ENCODE results near the gene ASCC3. TPM values are rescaled to one million over a fixed set of nuclear protein-coding genes. Genes with fewer than 3 reads are reported as not detected.

Gene ASCC3
- total RNA-seq, 1 donor from 2014 or later, result 12.7 TPM

DNA sequence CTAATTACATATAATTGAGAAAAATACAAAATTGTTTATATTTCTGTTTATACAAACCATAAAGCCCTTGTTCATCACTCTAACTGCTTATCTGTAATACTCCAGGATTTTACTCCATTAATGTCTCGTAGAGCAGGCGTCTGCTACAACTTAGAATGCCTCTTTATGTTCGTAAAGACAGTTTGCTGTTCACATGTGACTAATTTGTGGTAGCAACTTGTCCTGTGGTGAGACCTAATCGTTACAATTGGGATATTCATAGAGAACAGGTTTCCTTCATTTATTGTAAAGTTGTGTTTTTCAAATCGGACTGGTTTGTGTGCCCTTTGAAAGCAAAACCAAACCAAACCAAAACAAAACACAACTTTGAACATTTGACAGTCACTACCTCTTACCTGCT is 149.7 kb downstream of the ASCC3 start:
- Histone ChIP-seq H3K27ac (no peak overlapping the region), H3K36me3 (no peaks in the 10 kb centered on the region), H3K27me3 (no peaks in the 10 kb centered on the region), H3K4me3 (no peak overlapping the region), H3K4me1 (peaks cover 0 to 4% of the 10 kb centered on the region in 2 donors), H3K9me3 (no peaks in the 10 kb centered on the region)
- intact Hi-C loops (cut with DNase I), result no loop called here
- DNase-seq (ENCODE audit: low spot score in 2 of 2), result no peak
- TF ChIP-seq, protein P1, sequence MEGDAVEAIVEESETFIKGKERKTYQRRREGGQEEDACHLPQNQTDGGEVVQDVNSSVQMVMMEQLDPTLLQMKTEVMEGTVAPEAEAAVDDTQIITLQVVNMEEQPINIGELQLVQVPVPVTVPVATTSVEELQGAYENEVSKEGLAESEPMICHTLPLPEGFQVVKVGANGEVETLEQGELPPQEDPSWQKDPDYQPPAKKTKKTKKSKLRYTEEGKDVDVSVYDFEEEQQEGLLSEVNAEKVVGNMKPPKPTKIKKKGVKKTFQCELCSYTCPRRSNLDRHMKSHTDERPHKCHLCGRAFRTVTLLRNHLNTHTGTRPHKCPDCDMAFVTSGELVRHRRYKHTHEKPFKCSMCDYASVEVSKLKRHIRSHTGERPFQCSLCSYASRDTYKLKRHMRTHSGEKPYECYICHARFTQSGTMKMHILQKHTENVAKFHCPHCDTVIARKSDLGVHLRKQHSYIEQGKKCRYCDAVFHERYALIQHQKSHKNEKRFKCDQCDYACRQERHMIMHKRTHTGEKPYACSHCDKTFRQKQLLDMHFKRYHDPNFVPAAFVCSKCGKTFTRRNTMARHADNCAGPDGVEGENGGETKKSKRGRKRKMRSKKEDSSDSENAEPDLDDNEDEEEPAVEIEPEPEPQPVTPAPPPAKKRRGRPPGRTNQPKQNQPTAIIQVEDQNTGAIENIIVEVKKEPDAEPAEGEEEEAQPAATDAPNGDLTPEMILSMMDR (IDR thresholded peaks at IDR 0.05), result no peak

DNA sequence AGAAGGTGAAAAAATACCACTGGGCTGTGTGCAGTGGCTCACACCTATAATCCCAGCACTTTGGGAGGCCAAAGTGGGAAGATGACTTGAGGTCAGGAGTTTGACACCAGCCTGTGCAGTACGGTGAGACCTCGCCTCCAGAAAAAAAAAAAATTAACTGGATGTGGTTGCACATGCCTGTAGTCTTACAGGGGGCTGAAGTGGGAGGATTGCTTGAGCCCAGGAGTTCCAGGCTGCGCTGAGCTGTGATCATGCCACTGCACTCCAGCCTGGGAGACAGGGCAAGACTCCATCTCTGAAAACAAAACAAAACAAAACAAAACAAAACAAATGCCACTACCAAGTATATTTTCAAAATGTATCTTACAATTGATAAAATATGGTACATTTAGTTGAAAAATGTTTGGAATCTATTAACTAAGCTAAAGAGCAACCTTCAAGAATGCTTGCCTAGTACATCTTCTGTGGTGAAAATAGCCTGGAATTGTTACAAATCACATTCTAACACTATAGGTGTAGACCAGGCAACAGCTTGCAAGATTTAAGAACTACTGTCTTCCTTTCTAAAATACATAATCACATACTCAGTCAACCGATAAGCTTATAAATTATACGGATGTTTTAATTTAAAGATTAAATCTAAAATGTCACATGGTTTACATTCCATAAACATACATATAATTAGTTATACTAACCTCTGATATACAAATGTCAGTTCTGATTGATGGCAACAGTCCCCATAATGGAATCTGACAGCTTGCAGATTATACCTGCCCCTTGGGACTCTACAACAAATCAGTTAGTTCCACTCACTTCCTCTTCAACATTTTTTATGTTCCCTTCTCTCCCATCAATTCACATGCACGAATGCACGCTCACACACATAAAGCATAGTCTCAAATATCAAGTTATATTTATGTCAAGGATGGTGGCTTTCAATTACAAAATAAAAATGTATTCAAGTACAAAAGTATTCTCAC is 150.8 kb downstream of the ASCC3 start:
- TF ChIP-seq, protein P1 (IDR thresholded peaks at IDR 0.05), result no peak

DNA sequence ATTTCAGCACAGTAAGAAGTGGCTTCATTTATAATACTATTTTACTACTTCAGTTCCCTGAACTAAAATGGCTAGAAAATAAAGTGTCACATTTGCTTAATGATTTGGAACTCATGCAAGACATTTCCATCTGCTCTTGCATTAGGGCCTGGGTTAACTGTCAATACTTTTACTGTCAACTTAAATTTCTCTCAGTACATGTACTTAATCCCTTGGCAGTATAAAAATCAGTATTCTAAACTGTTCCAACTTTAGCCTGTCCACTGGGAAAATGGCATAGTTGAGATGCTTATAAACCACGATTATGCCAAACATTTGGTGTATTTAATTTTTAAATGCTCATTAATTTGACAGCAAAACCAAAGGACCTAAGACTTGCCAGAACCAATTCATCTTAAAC is 154.5 kb downstream of the ASCC3 start:
- Histone ChIP-seq H3K9me3 (no peaks in the 10 kb centered on the region), H3K27ac (no peak overlapping the region), H3K27me3 (no peaks in the 10 kb centered on the region), H3K4me3 (no peak overlapping the region), H3K36me3 (peaks cover 0 to 9% of the 10 kb centered on the region in 2 donors), H3K4me1 (peaks cover 0 to 4% of the 10 kb centered on the region in 2 donors)
- TF ChIP-seq, protein P1 (IDR thresholded peaks at IDR 0.05), result no peak
- intact Hi-C loops (cut with DNase I), result no loop called here
- DNase-seq (ENCODE audit: low spot score in 2 of 2), result no peak

More for the DNA sequence above, 150.8 kb downstream of the ASCC3 start:
- Histone ChIP-seq H3K4me1 (peaks cover 0 to 4% of the 10 kb centered on the region in 2 donors), H3K27me3 (no peaks in the 10 kb centered on the region), H3K27ac (no peak overlapping the region), H3K36me3 (no peaks in the 10 kb centered on the region), H3K4me3 (no peak overlapping the region), H3K9me3 (no peaks in the 10 kb centered on the region)
- DNase-seq (ENCODE audit: low spot score in 2 of 2), result no peak
- intact Hi-C loops (cut with DNase I), result no loop called here

DNA sequence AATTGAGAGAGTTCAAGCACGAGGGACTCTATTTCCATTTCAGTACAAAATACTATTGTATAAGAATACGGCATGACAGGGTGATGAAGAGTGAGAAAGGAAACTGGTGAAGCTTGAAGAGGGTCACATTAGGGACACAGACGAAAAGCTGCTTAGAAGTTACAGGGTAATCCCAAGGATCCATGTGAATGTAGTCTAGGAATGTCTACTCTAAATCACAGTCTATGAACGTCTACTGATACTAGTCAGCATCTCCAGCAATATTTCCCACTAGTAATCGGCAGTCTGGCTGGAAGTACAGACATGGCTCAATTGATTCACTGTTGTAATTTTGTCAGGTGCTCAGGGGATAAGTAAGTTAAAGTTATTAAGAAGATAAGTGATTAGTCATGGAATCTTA is 156.4 kb downstream of the ASCC3 start:
- Histone ChIP-seq H3K4me1 (peaks cover 0 to 4% of the 10 kb centered on the region in 2 donors), H3K36me3 (peaks cover 0 to 9% of the 10 kb centered on the region in 2 donors), H3K9me3 (no peaks in the 10 kb centered on the region), H3K4me3 (no peak overlapping the region), H3K27me3 (no peaks in the 10 kb centered on the region), H3K27ac (no peak overlapping the region)
- TF ChIP-seq, protein P1 (IDR thresholded peaks at IDR 0.05), result no peak
- intact Hi-C loops (cut with DNase I), result no loop called here
- no peak for DNase-seq (ENCODE audit: low spot score in 2 of 2)

DNA sequence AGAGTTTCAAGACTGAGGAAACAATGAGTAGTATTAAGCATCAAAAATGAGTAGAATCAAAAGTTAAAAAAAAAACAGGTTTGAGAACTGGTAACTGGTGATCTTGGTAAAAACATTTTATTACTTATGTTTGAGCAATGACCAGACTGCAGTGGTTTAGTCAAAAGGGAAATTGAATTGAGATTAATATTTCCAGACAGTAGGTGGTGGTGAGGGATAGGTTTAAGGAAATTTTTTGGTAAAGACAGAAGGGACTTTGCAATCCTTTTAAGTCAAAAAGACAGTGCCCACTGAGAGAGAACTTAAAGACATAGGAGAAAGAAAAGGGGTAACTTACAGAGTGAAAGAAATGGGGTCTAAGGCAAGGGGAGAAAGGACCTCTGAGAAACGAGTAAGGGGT is 156.9 kb downstream of the ASCC3 start:
- Histone ChIP-seq H3K9me3 (no peaks in the 10 kb centered on the region), H3K36me3 (peaks cover 0 to 9% of the 10 kb centered on the region in 2 donors), H3K27ac (no peak overlapping the region), H3K27me3 (no peaks in the 10 kb centered on the region), H3K4me1 (peaks cover 0 to 4% of the 10 kb centered on the region in 2 donors), H3K4me3 (no peak overlapping the region)
- intact Hi-C loops (cut with DNase I), result no loop called here
- TF ChIP-seq, protein P1 (IDR thresholded peaks at IDR 0.05), result no peak
- no peak for DNase-seq (ENCODE audit: low spot score in 2 of 2)

Measured in ascending aorta (tissue), 2 donors.